HUDEP-2 (cell line): Measurements from ENCODE around the gene NOTCH1.
A peak's percentile ranks its signal among the peaks of the same experiment; 100 is the strongest.

Experiments used
- DNase-seq, 76 experiments: peaks; one replicate each; lab custom pipeline; 2025; ENCODE audit not compliant: unreplicated experiment in 76 of 76; lab: John Stamatoyannopoulos, UW

Gene NOTCH1

GRCh38 chr9:136488247-136489214 is 57.3 kb downstream of the NOTCH1 start:
- DNase-seq, result peak in 33 of 76 experiments; percentile 2 to 44 (median 22)

GRCh38 chr9:136487672-136488071 is 58.2 kb downstream of the NOTCH1 start:
- no peak for DNase-seq

GRCh38 chr9:136486823-136487620 is 58.8 kb downstream of the NOTCH1 start:
- DNase-seq, result no peak

GRCh38 chr9:136486131-136486530 is 59.7 kb downstream of the NOTCH1 start:
- no peak for DNase-seq

- DNase-seq, result peak in 69 of 76 experiments; percentile 3 to 80 (median 60)
Measured at GRCh38 chr9:136485049-136486045, 60.5 kb downstream of the NOTCH1 start.

GRCh38 chr9:136484153-136485048 is 61.4 kb downstream of the NOTCH1 start:
- peak in 1 of 76 experiments; percentile 63 for DNase-seq

GRCh38 chr9:136483589-136484152 is 62.2 kb downstream of the NOTCH1 start:
- DNase-seq, result peak in 73 of 76 experiments; percentile 47 to 97 (median 87)

GRCh38 chr9:136482793-136483588 is 62.9 kb downstream of the NOTCH1 start, which contains the start of gene SEC16A:
Gene SEC16A (minus strand): TSS chr9:136483040. CDS start chr9:136477615, 5,425 bp downstream.
- DNase-seq, result peak; percentile 34 to 100 (median 99)

- DNase-seq, result peak in 3 of 76 experiments; percentile 2 to 23 (median 8)
Measured at GRCh38 chr9:136482046-136482792, 63.6 kb downstream of the NOTCH1 start.

- no peak for DNase-seq
Measured at GRCh38 chr9:136481558-136481957, 64.3 kb downstream of the NOTCH1 start.

- no peak for DNase-seq
Measured at GRCh38 chr9:136476369-136477150, 69.3 kb downstream of the NOTCH1 start.

GRCh38 chr9:136474974-136475865 is 70.6 kb downstream of the NOTCH1 start:
- DNase-seq, result no peak

GRCh38 chr9:136474021-136474640 is 71.7 kb downstream of the NOTCH1 start:
- no peak for DNase-seq

- DNase-seq, result no peak
Measured at GRCh38 chr9:136473354-136473721, 72.5 kb downstream of the NOTCH1 start.
